ENCODE results near the gene PPP2R3B.

DNA sequence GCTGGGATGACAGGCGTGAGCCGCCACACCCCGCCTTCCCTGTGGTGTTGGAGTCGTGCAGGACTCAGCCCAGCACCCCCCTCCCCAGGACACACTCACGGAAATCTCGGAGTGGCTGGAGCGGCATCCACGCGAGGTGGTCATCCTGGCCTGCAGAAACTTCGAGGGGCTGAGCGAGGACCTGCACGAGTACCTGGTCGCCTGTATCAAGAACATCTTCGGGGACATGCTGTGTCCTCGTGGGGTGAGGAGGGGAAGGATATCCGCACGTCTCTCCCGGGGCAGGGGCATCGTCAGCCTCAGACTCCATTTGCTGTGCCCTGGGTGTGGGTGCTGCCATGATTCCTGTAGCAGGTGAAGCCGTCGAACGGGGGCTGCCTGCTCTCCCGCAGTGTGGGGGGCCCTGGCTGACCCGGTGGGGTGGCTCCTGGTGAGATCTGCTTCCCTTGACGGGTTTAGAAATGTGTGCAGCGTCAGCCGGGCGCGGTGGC, 95.3 kb downstream of the PPP2R3B start:
- TF ChIP-seq, protein P1, sequence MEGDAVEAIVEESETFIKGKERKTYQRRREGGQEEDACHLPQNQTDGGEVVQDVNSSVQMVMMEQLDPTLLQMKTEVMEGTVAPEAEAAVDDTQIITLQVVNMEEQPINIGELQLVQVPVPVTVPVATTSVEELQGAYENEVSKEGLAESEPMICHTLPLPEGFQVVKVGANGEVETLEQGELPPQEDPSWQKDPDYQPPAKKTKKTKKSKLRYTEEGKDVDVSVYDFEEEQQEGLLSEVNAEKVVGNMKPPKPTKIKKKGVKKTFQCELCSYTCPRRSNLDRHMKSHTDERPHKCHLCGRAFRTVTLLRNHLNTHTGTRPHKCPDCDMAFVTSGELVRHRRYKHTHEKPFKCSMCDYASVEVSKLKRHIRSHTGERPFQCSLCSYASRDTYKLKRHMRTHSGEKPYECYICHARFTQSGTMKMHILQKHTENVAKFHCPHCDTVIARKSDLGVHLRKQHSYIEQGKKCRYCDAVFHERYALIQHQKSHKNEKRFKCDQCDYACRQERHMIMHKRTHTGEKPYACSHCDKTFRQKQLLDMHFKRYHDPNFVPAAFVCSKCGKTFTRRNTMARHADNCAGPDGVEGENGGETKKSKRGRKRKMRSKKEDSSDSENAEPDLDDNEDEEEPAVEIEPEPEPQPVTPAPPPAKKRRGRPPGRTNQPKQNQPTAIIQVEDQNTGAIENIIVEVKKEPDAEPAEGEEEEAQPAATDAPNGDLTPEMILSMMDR (IDR thresholded peaks at IDR 0.05), result no peak
- TF ChIP-seq POLR2A (IDR thresholded peaks at IDR 0.05), result no peak
